Cardiac fibroblast (primary cell): Measurements from ENCODE around the gene PHOSPHO1.
A peak's percentile ranks its signal among the peaks of the same experiment; 100 is the strongest.

Experiments used
- DNase-seq, 2 donors: peaks; one replicate each; pipeline versions ENCODE4 v3.0.0 to v3.0.0-alpha.2; 2010; ENCODE audit warnings: low read depth in 2 of 2
- H3K4me3 ChIP-seq, 2 donors: replicated peaks in 1 of 2; 1 replicate in 1 of 2; 2 replicates in 1 of 2; pipeline ENCODE4 v1.5.1; 2011; ENCODE audit warnings: low read depth in 2 of 2, low read length in 2 of 2, mild to moderate bottlenecking in 2 of 2, moderate library complexity in 1 of 2
- TF ChIP-seq, protein P1 (sequence below): IDR thresholded peaks from one replicate; pipeline ENCODE4 v1.5.1; 2011; ENCODE audit warnings: low read depth, mild to moderate bottlenecking, low read length, inconsistent platforms

Gene PHOSPHO1

DNA sequence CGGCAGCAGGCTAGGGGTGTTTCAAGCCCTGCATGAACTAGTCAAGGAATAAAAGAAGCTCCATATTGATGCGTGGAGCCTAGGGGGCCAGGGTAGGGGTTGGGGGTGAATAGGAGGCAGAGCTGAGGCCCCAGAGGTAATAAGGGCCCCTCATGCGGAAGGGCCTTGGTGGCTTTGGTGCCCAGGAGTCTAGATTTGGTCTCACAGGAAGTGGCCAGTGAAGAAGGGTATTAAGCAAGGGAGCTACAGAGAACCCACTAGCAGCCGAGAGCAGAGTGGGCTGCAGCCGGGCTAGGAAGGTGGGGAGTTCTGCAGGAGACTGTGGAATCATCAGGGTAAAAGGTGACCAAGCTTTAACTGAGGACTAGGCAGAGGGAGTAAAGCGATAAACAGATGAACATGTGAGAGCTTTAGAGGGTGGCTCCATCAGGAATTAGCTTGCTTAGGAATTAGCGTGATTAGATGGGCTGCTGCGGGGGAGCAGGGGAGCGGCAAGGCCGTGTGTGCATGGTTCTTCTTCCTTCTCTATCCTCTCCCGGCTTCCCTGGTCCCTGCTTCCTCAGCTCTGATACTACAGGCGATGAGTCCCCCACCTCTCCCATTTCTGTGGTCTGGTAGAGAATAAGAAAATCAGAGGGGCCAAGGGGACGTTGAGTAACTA lies 30.0 kb downstream of the PHOSPHO1 start:
- TF ChIP-seq, protein P1, sequence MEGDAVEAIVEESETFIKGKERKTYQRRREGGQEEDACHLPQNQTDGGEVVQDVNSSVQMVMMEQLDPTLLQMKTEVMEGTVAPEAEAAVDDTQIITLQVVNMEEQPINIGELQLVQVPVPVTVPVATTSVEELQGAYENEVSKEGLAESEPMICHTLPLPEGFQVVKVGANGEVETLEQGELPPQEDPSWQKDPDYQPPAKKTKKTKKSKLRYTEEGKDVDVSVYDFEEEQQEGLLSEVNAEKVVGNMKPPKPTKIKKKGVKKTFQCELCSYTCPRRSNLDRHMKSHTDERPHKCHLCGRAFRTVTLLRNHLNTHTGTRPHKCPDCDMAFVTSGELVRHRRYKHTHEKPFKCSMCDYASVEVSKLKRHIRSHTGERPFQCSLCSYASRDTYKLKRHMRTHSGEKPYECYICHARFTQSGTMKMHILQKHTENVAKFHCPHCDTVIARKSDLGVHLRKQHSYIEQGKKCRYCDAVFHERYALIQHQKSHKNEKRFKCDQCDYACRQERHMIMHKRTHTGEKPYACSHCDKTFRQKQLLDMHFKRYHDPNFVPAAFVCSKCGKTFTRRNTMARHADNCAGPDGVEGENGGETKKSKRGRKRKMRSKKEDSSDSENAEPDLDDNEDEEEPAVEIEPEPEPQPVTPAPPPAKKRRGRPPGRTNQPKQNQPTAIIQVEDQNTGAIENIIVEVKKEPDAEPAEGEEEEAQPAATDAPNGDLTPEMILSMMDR, result no peak
- H3K4me3 ChIP-seq, result no peak overlapping the region
- DNase-seq, result no peak

DNA sequence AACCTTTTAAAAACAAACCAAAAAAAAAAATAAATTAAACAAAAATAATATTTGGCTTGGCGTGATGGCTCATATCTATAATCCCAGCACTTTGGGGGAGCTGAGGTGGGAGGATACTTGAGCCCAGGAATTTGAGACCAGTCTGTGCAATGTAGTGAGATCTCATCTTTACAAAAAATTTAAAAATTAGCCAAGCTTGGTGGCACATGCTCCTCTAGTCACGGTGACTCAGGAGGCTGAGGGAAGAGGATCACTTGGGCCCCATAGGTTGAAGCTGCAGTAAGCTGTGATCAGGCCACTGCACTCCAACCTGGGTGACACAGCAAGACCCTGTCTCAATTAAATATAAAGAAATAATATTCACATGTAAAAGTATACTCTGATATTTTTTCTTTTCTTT lies 32.4 kb downstream of the PHOSPHO1 start:
- DNase-seq, result no peak
- H3K4me3 ChIP-seq, result no peak overlapping the region
- TF ChIP-seq, protein P1, result no peak

DNA sequence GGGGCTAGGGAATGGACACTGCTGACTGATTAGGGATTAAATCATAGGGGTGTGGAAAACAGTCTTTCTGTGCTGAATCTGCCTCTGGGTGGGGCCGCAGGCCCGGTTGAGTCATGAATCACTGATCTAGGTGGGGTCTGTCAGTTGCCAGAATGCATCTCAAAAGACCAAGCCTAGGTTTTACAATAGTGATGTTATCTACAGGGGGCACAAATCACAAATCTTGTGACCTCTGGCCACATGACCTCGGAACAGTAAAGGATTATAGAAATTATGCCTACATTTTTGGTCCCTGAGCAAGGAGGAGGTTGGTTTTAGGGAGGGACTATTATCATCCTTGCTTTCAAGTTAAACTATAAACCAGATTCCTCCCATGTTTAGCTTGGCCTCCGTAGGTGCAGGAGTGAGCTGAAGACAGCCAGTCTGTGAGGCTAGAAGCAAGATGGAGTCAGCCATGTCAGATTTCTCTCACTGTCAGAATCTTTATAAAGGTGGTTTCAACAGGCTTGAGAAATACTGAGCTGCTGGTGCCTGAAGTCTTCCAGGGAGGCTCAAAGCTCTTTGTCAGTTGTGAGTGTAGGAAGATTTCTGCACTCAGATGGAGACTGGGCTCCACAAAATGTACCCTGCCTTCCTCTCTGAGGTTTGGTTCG lies 33.1 kb downstream of the PHOSPHO1 start:
- TF ChIP-seq, protein P1, result no peak
- DNase-seq, result peak in 1 of 2 donors; percentile 30
- no peak overlapping the region for H3K4me3 ChIP-seq

DNA sequence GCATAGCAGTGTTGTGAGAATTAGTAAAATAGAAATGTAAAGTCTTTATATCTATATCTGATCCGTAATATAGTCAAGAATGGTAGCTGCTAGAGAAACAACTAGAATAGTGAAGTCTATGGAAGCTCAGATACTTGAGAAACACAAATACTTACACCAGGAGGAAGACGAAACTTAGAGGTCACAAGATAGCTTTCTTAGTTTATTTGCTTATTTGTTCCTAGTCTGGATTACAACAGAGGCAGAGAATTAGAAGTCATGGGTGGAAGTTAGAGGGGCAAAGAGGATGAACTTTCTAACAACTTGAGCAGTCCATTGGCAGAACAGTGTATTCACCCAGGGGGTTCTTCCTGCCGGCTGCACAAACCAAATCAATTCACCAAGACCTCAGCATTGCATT lies 34.1 kb downstream of the PHOSPHO1 start:
- H3K4me3 ChIP-seq, result no peak overlapping the region
- TF ChIP-seq, protein P1, result no peak
- DNase-seq, result no peak

DNA sequence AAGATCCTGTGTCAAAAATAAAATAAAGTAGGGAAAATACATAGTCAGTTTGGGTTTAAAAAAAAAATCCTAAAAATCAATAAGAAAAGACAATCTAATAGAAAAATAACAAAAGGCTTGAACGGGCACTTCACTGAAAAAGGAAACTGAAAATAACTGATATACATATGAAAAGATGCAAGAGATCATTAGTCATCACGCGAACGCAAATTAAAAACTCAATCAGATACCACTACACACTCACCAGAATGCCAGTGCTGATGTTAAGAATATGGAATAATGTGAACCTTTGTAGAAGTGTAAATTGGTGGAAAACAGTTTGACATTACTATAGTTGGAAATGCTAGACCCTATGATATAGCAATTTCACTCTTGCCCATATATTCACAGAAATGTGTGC lies 34.8 kb downstream of the PHOSPHO1 start:
- no peak overlapping the region for H3K4me3 ChIP-seq
- DNase-seq, result no peak
- TF ChIP-seq, protein P1, result no peak

DNA sequence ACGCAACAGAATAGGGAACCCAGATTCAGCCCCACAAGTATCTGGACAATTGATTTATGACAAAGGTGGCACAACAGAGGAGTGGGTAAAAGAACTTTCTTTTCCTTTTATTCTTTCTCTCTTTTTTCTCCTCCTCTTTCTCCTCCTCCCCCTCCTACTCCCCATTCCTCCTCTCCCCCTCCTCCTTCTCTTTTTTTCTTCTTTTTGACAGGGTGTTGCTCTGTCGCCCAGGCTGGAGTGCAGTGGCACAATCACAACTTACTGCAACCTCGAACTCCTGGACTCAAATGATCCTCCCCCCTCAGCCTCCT lies 36.3 kb downstream of the PHOSPHO1 start:
- peak overlapping the region in 1 of 2 donors; percentile 1 for H3K4me3 ChIP-seq
- TF ChIP-seq, protein P1, result no peak
- DNase-seq, result no peak
